Testis (tissue), 3 donors: ENCODE data around the gene SCN3A. TPM values are rescaled to one million over a fixed set of nuclear protein-coding genes. Genes with fewer than 3 reads are reported as not detected.

ENCODE experiments used
- DNase-seq: peaks from one replicate; pipeline ENCODE4 v3.0.0-alpha.2; 2019
- H3K27ac ChIP-seq, 2 donors: fragments of 200-600 bp; sonication (generic); one replicate each; pipeline ENCODE4 v1.5.1; 2019
- H3K27me3 ChIP-seq: fragments of 200-600 bp; sonication (generic); one replicate; pipeline ENCODE4 v1.5.1; 2019
- H3K36me3 ChIP-seq: fragments of 200-600 bp; sonication (generic); one replicate; pipeline ENCODE4 v1.5.1; 2017; ENCODE audit warnings: low read depth; ENCODE audit errors: missing control alignments
- H3K4me1 ChIP-seq: fragments of 200-600 bp; sonication (generic); one replicate; pipeline ENCODE4 v1.5.1; 2019
- H3K4me3 ChIP-seq, 2 donors: fragments of 200-600 bp; sonication (generic); one replicate each; pipeline ENCODE4 v1.5.1; 2017 to 2019
- H3K9me3 ChIP-seq: fragments of 200-600 bp; sonication (generic); one replicate; pipeline ENCODE4 v1.5.1; 2017
- CTCF ChIP-seq, 3 experiments: fragments of 450-650 bp in 2 of 3; fragments of 200-600 bp in 1 of 3; sonication (generic) in 1 of 3; IDR thresholded peaks; one replicate each; pipeline ENCODE4 v1.5.1; 2016 to 2019; ENCODE audit warnings: antibody characterized with exemption in 3 of 3, mild to moderate bottlenecking in 2 of 3, moderate library complexity in 1 of 3
- POLR2A ChIP-seq: fragments of 450-650 bp; IDR thresholded peaks from one replicate; pipeline ENCODE4 v1.6.1; 2017; ENCODE audit warnings: antibody characterized with exemption, mild to moderate bottlenecking, moderate library complexity
- WGBS, 2 donors: methylation state at CpG; one replicate each; pipeline ENCODE4 v1.1.5; 2018; 5-methylcytosine and 5-hydroxymethylcytosine counted together
- intact Hi-C: fragments of 100-400 bp; cut with DNase I; formaldehyde crosslinking; loops from one replicate; pipeline ENCODE4 v1.15.1; 2023; ENCODE audit warnings: low total_unique reads
- polyA plus RNA-seq: library from polyadenylated mRNA; stranded (reverse); fragments of 350-450 nt; fragmentation: Illumina TruSeq; extraction: RNeasy Lipid Tissue Mini Kit (QIAGEN cat#74804); gene quantifications from one replicate; pipeline ENCODE4 v1.2.3, GENCODE V29; 2014; ENCODE audit warnings: low read depth, low replicate concordance; ENCODE audit not compliant: insufficient read depth
- total RNA-seq, 2 donors: library from RNA; depleted of rRNA; stranded (reverse); fragments of >200 nt; gene quantifications; one replicate each; pipeline ENCODE4 v1.2.3, GENCODE V29; 2016

Gene SCN3A
- total and polyA plus RNA-seq, 3 donors from 2014 or later = 3.7 to 6.9 (median 6.3) TPM

DNA sequence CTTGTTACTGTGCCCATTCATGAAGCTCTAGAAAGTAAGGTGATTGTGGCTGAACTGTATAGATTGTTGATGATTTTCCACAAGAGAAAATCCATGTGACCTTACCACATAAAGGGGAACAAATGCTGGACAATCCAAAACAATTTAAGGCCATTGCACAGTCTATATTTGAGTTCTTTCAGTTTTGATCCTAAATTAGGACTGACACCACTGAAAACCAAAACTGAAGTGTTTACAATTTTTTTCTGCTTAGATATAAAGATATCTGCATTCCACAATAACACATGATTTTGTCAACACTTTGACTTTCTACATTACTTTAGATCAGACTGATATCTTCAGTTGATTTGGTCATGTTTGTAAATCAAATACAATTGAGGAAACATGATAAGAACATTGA, 124.9 kb downstream of the SCN3A start:
- H3K4me1 ChIP-seq = no peaks in the 10 kb centered on the region
- H3K27ac ChIP-seq = no peak overlapping the region
- H3K27me3 ChIP-seq = no peaks in the 10 kb centered on the region
- H3K36me3 ChIP-seq = no peaks in the 10 kb centered on the region
- H3K9me3 ChIP-seq = no peaks in the 10 kb centered on the region
- no peak for TF ChIP-seq CTCF (IDR thresholded peaks at IDR 0.05)
- no peak for TF ChIP-seq POLR2A
- no peak for DNase-seq
- no peak overlapping the region for H3K4me3 ChIP-seq
- intact Hi-C loops = no loop called here

- Histone ChIP-seq H3K36me3 (no peaks in the 10 kb centered on the region), H3K27ac (no peak overlapping the region), H3K4me3 (no peak overlapping the region), H3K4me1 (no peaks in the 10 kb centered on the region), H3K27me3 (no peaks in the 10 kb centered on the region), H3K9me3 (no peaks in the 10 kb centered on the region)
- intact Hi-C loops = no loop called here
- no peak for DNase-seq
- no peak for TF ChIP-seq POLR2A
- no peak for TF ChIP-seq CTCF (IDR thresholded peaks at IDR 0.05)
Measured at GRCh38 chr2:165074884-165075283, 129.0 kb downstream of the SCN3A start.

DNA sequence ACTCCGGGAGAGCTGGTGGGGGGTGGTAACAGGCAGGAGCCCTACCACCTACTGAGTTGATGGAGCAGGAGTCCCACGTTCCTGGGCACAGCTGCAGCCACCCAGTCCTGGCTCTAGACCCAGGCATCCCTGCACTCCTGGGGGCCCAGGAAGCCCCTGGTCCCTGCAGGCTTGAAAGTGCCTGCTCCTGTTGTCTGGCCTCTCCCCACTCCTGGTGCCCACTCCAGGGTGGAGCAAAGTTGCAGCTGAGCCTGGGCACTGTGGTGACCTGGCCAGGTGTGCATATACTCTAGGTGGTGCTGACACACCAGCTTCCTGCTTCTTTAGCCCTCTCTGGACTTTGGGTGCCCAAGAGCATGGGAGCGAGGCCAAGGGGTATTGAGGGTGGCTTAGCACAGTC, 129.5 kb downstream of the SCN3A start:
- Histone ChIP-seq H3K36me3 (no peaks in the 10 kb centered on the region), H3K4me3 (no peak overlapping the region), H3K27me3 (no peaks in the 10 kb centered on the region), H3K27ac (no peak overlapping the region), H3K4me1 (no peaks in the 10 kb centered on the region), H3K9me3 (no peaks in the 10 kb centered on the region)
- intact Hi-C loops = no loop called here
- 79 to 100% methylated on average over 1 to 3 of the region's 3 CpGs for WGBS, 2 donors
- TF ChIP-seq POLR2A (no peak), CTCF (IDR thresholded peaks at IDR 0.05) (no peak)
- DNase-seq = no peak

- intact Hi-C loops = no loop called here
- no peaks in the 10 kb centered on the region for H3K4me1 ChIP-seq
- no peaks in the 10 kb centered on the region for H3K27me3 ChIP-seq
- no peak for TF ChIP-seq CTCF (IDR thresholded peaks at IDR 0.05)
- TF ChIP-seq POLR2A = no peak
- no peak for DNase-seq
- no peaks in the 10 kb centered on the region for H3K9me3 ChIP-seq
- WGBS, 2 donors = 57 to 77% methylated on average over 9 of the region's 9 CpGs
- no peak overlapping the region for H3K27ac ChIP-seq
- no peak overlapping the region for H3K4me3 ChIP-seq
- no peaks in the 10 kb centered on the region for H3K36me3 ChIP-seq
Measured at GRCh38 chr2:165070076-165070475, 133.8 kb downstream of the SCN3A start.

DNA sequence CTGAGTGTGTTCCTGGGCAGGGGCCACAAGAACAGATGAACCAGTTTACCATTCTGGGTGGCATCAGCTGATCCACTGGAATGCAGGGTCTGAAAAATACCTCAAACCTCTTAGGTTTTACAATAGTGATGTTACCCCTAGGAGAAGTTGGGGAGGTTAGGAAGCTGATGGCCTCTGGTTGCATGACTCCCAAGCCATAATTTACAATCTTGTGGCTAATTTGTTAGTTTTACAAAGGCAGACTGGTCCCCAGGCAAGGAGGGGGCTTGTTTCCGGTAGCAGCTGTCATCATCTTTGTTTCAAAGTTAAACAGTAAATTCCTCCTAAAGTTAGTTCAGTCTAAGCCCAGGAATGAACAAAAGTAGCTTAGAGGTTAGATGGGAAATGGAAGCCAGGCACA, 134.7 kb downstream of the SCN3A start:
- intact Hi-C loops = no loop called here
- DNase-seq = no peak
- no peaks in the 10 kb centered on the region for H3K27me3 ChIP-seq

More for the DNA sequence above, 134.7 kb downstream of the SCN3A start:
- Histone ChIP-seq H3K9me3 (no peaks in the 10 kb centered on the region), H3K27ac (no peak overlapping the region), H3K4me3 (no peak overlapping the region), H3K4me1 (no peaks in the 10 kb centered on the region), H3K36me3 (no peaks in the 10 kb centered on the region)
- TF ChIP-seq CTCF (IDR thresholded peaks at IDR 0.05) (no peak), POLR2A (no peak)
- 81 to 88% methylated on average over 1 of the region's 1 CpG for WGBS, 2 donors
